IgD-negative memory B cell (primary cell): ENCODE results near the gene NR4A3. TPM values are rescaled to one million over a fixed set of nuclear protein-coding genes. Genes with fewer than 3 reads are reported as not detected.
"Not testable (repeated sequence)": the region's sequence is repeated elsewhere in the genome, so short reads cannot be mapped to it uniquely, and the experiment has no call there.

ENCODE experiments used
- H3K27ac Mint-ChIP-seq, 3 donors: one replicate each; pipeline ENCODE4 v1.8.0; 2020 to 2022; ENCODE audit warnings: mild to moderate bottlenecking in 3 of 3, mixed read lengths in 3 of 3, moderate library complexity in 1 of 3
- H3K27me3 Mint-ChIP-seq: one replicate; pipeline ENCODE4 v1.8.0; 2021; ENCODE audit warnings: mixed read lengths
- H3K36me3 Mint-ChIP-seq: one replicate; pipeline ENCODE4 v1.8.0; 2020; ENCODE audit warnings: mild to moderate bottlenecking, mixed read lengths
- H3K4me1 Mint-ChIP-seq, 3 donors: one replicate each; pipeline ENCODE4 v1.8.0; 2020 to 2022; ENCODE audit warnings: mixed read lengths in 3 of 3, mild to moderate bottlenecking in 1 of 3
- H3K4me3 Mint-ChIP-seq, 4 donors: one replicate each; pipeline ENCODE4 v1.8.0; 2020 to 2022; ENCODE audit warnings: mild to moderate bottlenecking in 4 of 4, mixed read lengths in 4 of 4, moderate library complexity in 3 of 4
- H3K9me3 Mint-ChIP-seq, 3 donors: one replicate each; pipeline ENCODE4 v1.8.0; 2020 to 2021; ENCODE audit warnings: mixed read lengths in 3 of 3, mild to moderate bottlenecking in 1 of 3
- polyA plus RNA-seq: library from polyadenylated mRNA; unstranded; fragments of 300-500 nt; fragmentation: Illumina TruSeq; gene quantifications from one replicate; pipeline ENCODE4 v1.2.3, GENCODE V29; 2021

NR4A3 gene
- polyA plus RNA-seq, 1 donor from 2014 or later, result 0.60 TPM

DNA sequence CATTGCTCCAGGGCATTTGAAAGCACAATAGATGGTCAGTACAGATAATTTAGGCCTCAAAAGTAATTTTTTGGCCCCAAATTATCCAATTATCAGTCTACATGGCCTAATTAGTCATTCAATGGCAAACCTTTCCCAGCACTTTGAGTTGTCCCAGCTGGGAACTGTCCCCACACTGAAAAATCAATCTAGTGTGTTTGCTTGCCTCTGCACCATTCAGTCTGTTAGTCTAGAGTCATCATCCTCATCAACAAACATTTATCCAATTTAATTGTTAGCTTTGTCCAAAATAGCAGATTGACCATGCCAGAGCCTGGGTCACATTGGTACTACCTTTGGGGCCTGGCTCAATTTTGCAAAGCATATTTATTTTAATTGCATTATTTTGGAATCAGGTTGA lies 13.9 kb downstream of the NR4A3 start:
- Mint-ChIP-seq H3K36me3 (peaks cover 2% of the 10 kb centered on the region), H3K4me3 (no peak overlapping the region)

GRCh38 chr9:99840072-99840471 lies 18.4 kb downstream of the NR4A3 start:
- Mint-ChIP-seq H3K4me1 (peaks cover 0 to 5% (median 0%) of the 10 kb centered on the region in 3 donors), H3K27ac (no peak overlapping the region), H3K27me3 (no peaks in the 10 kb centered on the region), H3K4me3 (no peak overlapping the region), H3K36me3 (peaks cover 2% of the 10 kb centered on the region), H3K9me3 (no peaks in the 10 kb centered on the region)

More for the DNA sequence above, 13.9 kb downstream of the NR4A3 start:
- H3K27me3 Mint-ChIP-seq, result no peaks in the 10 kb centered on the region
- H3K4me1 Mint-ChIP-seq, result peaks cover 0 to 5% (median 4%) of the 10 kb centered on the region in 3 donors
- H3K9me3 Mint-ChIP-seq, result no peaks in the 10 kb centered on the region
- H3K27ac Mint-ChIP-seq, result no peak overlapping the region

- H3K27ac Mint-ChIP-seq, result no peak overlapping the region
- H3K27me3 Mint-ChIP-seq, result peaks cover 2% of the 10 kb centered on the region
- no peaks in the 10 kb centered on the region for H3K9me3 Mint-ChIP-seq
- no peaks in the 10 kb centered on the region for H3K36me3 Mint-ChIP-seq
- H3K4me1 Mint-ChIP-seq, result peaks cover 5 to 6% (median 6%) of the 10 kb centered on the region in 3 donors
- no peak overlapping the region for H3K4me3 Mint-ChIP-seq
These were observed 23.4 kb downstream of the NR4A3 start for GRCh38 chr9:99845063-99845462.

- Mint-ChIP-seq H3K4me3 (no peak overlapping the region), H3K36me3 (no peaks in the 10 kb centered on the region), H3K4me1 (peaks cover 27 to 30% (median 28%) of the 10 kb centered on the region in 3 donors), H3K9me3 (no peaks in the 10 kb centered on the region), H3K27me3 (peaks cover 2% of the 10 kb centered on the region), H3K27ac (peak overlapping the region in 1 of 3 donors; percentile 43)
These were observed 26.8 kb downstream of the NR4A3 start for GRCh38 chr9:99848447-99848846.

- H3K27me3 Mint-ChIP-seq, result peaks cover 2% of the 10 kb centered on the region
- H3K4me3 Mint-ChIP-seq, result peak overlapping the region in 2 of 4 donors; percentile 39 to 53
- no peaks in the 10 kb centered on the region for H3K36me3 Mint-ChIP-seq
- peak overlapping the region in 1 of 3 donors; percentile 80 for H3K27ac Mint-ChIP-seq
- peaks cover 27 to 30% (median 28%) of the 10 kb centered on the region in 3 donors for H3K4me1 Mint-ChIP-seq
- H3K9me3 Mint-ChIP-seq, result peaks cover 0 to 1% (median 0%) of the 10 kb centered on the region in 3 donors
These were observed 29.2 kb downstream of the NR4A3 start for GRCh38 chr9:99850736-99851499.

DNA sequence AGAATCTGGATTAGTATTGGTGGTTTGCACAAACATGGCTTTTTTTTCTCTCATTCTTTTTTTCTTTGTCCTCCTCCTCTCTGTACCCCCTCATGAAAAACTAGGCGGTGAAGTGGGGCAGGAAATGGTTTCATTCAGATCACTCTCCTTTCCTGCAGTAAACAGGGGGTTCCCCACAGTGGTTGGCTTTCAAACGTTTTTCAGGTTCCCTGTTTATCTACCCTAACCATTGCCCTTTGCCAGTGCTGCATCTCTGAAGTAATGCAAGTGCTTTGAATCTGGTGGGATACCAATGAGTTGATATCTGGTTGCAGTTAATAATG lies 29.8 kb downstream of the NR4A3 start:
- peaks cover 2% of the 10 kb centered on the region for H3K27me3 Mint-ChIP-seq
- peak overlapping the region in 2 of 4 donors; percentile 39 to 53 for H3K4me3 Mint-ChIP-seq
- peaks cover 27 to 30% (median 28%) of the 10 kb centered on the region in 3 donors for H3K4me1 Mint-ChIP-seq
- peaks cover 0 to 1% (median 0%) of the 10 kb centered on the region in 3 donors for H3K9me3 Mint-ChIP-seq
- peak overlapping the region in 1 of 3 donors; percentile 80 for H3K27ac Mint-ChIP-seq
- no peaks in the 10 kb centered on the region for H3K36me3 Mint-ChIP-seq

DNA sequence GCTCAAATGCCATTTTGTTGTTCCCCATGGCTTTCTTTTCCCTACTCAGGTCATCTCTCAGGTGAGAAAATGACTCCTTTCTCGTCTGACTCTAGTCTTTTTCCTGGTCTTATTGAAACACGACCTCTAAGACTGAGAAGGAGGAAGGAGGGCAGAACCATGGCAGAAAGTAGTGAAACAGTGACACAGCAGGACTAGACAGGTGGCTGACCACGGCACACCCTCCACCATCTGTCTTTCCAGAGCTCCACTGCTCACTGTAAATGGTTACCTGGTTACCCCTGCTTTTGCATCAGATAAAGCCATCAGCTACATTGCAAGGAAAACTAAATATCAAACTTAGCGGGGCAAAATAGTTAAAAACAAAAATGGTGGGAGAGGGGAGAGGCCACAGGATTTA lies 30.9 kb downstream of the NR4A3 start:
- Mint-ChIP-seq H3K27ac (peak overlapping the region in 1 of 3 donors; percentile 80), H3K9me3 (peaks cover 0 to 1% (median 0%) of the 10 kb centered on the region in 3 donors), H3K36me3 (no peaks in the 10 kb centered on the region), H3K27me3 (peaks cover 2% of the 10 kb centered on the region), H3K4me3 (no peak overlapping the region), H3K4me1 (peaks cover 27 to 30% (median 28%) of the 10 kb centered on the region in 3 donors)

- H3K9me3 Mint-ChIP-seq, result peaks cover 0 to 1% (median 0%) of the 10 kb centered on the region in 3 donors
- H3K4me3 Mint-ChIP-seq, result no peak overlapping the region
- H3K27ac Mint-ChIP-seq, result no peak overlapping the region
- H3K36me3 Mint-ChIP-seq, result no peaks in the 10 kb centered on the region
- H3K4me1 Mint-ChIP-seq, result peaks cover 20 to 23% (median 20%) of the 10 kb centered on the region in 3 donors
- no peaks in the 10 kb centered on the region for H3K27me3 Mint-ChIP-seq
These were observed 33.9 kb downstream of the NR4A3 start for GRCh38 chr9:99855467-99856176.

DNA sequence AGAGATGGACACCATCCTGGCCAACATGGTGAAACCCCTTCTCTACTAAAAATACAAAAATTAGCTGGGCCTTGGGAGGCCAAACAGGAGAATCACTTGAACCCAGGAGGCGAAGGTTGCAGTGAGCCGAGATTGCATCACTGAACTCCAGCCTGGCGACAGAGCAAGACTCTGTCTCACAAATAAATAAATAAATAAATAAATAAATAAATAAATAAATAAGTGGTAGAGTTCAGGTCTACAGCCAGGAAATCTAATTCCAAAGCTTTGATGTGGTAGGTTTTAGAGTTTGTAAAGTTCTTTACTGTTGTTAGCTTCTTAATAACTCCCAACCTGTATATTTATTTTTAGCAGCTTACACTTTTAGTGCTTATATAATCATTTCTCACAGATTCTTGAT lies 35.9 kb downstream of the NR4A3 start:
- not testable (repeated sequence) for H3K36me3 Mint-ChIP-seq, H3K27me3 Mint-ChIP-seq, H3K4me1 Mint-ChIP-seq, H3K9me3 Mint-ChIP-seq, H3K4me3 Mint-ChIP-seq, H3K27ac Mint-ChIP-seq

DNA sequence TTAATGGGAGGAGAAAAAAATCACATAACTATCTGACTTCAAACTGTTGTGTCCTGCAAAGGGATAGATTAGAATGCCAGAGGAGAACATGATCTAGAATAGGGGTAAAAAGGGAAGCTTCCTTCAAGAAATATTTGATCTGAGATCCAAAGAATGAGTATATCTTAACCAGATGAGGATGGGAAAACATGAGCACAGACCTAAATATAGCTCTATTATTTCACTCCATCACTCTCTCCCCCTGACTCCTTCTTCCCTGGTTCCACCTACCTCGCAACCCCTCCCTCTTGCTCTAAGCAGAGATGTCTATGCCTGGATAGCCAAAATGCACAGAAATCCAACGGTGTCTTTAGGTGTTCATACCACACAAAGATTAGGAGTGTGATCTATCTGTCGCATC lies 36.4 kb downstream of the NR4A3 start:
- Mint-ChIP-seq H3K27me3 (no peaks in the 10 kb centered on the region), H3K27ac (no peak overlapping the region), H3K36me3 (no peaks in the 10 kb centered on the region), H3K4me1 (no peaks in the 10 kb centered on the region), H3K4me3 (no peak overlapping the region), H3K9me3 (peaks cover 0 to 1% (median 0%) of the 10 kb centered on the region in 3 donors)

GRCh38 chr9:99859243-99859980 lies 37.7 kb downstream of the NR4A3 start:
- Mint-ChIP-seq H3K27ac (no peak overlapping the region), H3K36me3 (peaks cover 4% of the 10 kb centered on the region), H3K9me3 (peaks cover 0 to 1% (median 0%) of the 10 kb centered on the region in 3 donors), H3K4me1 (no peaks in the 10 kb centered on the region), H3K27me3 (no peaks in the 10 kb centered on the region), H3K4me3 (no peak overlapping the region)

DNA sequence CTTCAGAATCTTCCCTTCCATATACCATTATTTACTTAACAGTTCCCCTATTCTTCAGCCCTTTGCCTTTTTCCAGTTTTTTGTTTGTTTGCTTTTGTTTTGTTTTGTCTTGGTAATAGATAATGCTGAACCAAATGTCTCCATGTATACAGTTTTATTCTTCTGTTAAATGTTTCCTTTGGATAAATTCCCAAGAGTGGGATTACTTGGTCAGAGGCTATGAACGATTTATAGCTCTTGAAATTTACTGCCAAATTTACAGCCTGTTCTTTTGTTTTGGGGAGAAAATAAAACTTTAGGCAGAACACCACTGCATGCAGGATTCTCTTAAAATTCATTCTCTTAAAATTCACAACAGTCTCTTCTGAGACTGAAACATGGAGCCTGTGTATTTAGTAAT lies 38.6 kb downstream of the NR4A3 start:
- Mint-ChIP-seq H3K36me3 (peaks cover 4% of the 10 kb centered on the region), H3K27me3 (no peaks in the 10 kb centered on the region), H3K4me1 (no peaks in the 10 kb centered on the region), H3K9me3 (no peaks in the 10 kb centered on the region), H3K4me3 (no peak overlapping the region), H3K27ac (no peak overlapping the region)

GRCh38 chr9:99863955-99864354 lies 42.3 kb downstream of the NR4A3 start:
- Mint-ChIP-seq H3K27ac (no peak overlapping the region), H3K9me3 (no peaks in the 10 kb centered on the region), H3K27me3 (no peaks in the 10 kb centered on the region), H3K4me3 (no peak overlapping the region), H3K36me3 (peaks cover 4% of the 10 kb centered on the region), H3K4me1 (peaks cover 0 to 2% (median 0%) of the 10 kb centered on the region in 3 donors)

DNA sequence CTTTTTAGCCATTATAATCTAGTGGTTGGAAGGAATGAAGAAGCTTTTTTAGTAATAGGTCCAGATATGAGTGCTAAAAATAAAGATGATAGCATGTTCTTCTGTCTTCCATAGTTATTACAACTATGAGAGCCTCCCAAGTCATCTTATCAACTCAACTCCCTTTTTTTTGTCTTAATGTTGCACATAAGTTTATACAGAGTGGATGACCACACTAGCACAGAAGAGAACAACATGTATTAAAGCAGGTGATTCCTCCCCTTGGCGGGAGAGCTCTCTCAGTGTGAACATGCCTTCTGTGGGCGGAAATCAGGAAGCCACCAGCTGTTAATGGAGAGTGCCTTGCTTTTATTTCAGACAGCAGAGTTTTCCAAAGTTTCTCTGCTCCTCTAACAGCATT lies 44.7 kb downstream of the NR4A3 start:
- no peak overlapping the region for H3K4me3 Mint-ChIP-seq
- H3K4me1 Mint-ChIP-seq, result peaks cover 0 to 3% (median 0%) of the 10 kb centered on the region in 3 donors
- no peaks in the 10 kb centered on the region for H3K9me3 Mint-ChIP-seq
- no peaks in the 10 kb centered on the region for H3K27me3 Mint-ChIP-seq
- no peak overlapping the region for H3K27ac Mint-ChIP-seq
- peaks cover 4% of the 10 kb centered on the region for H3K36me3 Mint-ChIP-seq

DNA sequence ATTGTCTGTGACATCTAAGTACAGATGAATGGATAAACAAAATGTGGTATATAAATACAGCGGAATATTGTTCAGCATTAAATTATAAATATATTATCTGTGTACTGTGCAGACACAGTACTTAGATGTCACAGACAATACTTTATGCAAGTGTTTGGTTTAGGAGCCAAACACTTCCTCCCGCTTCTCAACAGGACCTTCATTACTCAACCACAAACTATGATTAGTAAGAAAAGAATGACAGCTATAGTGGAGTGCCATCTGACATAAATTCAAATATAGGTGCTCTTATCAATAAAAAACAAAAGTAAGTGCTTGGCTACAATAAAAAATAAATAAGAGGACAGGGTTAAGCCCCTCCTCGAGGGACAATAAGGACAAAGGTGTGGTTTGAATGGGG lies 45.9 kb downstream of the NR4A3 start:
- Mint-ChIP-seq H3K4me1 (peaks cover 0 to 3% (median 0%) of the 10 kb centered on the region in 3 donors), H3K27ac (no peak overlapping the region), H3K4me3 (no peak overlapping the region), H3K9me3 (no peaks in the 10 kb centered on the region), H3K27me3 (no peaks in the 10 kb centered on the region), H3K36me3 (peaks cover 4% of the 10 kb centered on the region)
